ENCODE measurements around the gene PROM1. TPM values are rescaled to one million over a fixed set of nuclear protein-coding genes. Genes with fewer than 3 reads are reported as not detected.

The PROM1 gene
- total and polyA plus RNA-seq, 3 donors from 2014 or later = 24.5 to 32.9 (median 25.4) TPM

DNA sequence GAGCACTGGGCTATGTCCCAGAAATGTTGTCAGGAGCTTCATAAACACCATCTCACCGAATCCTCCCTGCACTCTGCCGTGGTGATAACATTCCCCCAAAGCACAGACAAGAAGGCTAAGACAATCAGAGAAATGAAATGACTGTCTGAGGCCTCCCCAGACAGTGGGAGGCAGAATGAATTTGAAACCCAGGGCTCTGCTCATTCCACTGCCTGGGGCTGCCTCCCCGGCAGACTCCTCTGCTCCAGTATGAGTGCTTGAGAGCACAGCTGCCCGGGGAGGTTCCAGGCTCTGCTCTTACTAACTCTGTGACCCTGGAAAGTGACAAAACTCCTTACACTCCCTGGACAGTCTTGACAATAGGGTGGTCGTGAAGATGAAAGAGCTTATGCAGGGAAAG, 154.9 kb downstream of the PROM1 start:
- Histone ChIP-seq H3K27ac (no peak overlapping the region), H3K4me1 (no peaks in the 10 kb centered on the region), H3K36me3 (ENCODE audit: low read depth, missing control alignments) (no peaks in the 10 kb centered on the region), H3K4me3 (no peak overlapping the region), H3K9me3 (no peaks in the 10 kb centered on the region), H3K27me3 (no peaks in the 10 kb centered on the region)
- TF ChIP-seq, protein P1, sequence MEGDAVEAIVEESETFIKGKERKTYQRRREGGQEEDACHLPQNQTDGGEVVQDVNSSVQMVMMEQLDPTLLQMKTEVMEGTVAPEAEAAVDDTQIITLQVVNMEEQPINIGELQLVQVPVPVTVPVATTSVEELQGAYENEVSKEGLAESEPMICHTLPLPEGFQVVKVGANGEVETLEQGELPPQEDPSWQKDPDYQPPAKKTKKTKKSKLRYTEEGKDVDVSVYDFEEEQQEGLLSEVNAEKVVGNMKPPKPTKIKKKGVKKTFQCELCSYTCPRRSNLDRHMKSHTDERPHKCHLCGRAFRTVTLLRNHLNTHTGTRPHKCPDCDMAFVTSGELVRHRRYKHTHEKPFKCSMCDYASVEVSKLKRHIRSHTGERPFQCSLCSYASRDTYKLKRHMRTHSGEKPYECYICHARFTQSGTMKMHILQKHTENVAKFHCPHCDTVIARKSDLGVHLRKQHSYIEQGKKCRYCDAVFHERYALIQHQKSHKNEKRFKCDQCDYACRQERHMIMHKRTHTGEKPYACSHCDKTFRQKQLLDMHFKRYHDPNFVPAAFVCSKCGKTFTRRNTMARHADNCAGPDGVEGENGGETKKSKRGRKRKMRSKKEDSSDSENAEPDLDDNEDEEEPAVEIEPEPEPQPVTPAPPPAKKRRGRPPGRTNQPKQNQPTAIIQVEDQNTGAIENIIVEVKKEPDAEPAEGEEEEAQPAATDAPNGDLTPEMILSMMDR (IDR thresholded peaks at IDR 0.05) = no peak
- no peak for TF ChIP-seq POLR2A (IDR thresholded peaks at IDR 0.05)
- DNase-seq = no peak
- intact Hi-C loops (cut with DNase I; ENCODE audit: low total_unique reads) = no loop called here
- WGBS, 2 donors = 57 to 73% methylated on average over 5 of the region's 5 CpGs

DNA sequence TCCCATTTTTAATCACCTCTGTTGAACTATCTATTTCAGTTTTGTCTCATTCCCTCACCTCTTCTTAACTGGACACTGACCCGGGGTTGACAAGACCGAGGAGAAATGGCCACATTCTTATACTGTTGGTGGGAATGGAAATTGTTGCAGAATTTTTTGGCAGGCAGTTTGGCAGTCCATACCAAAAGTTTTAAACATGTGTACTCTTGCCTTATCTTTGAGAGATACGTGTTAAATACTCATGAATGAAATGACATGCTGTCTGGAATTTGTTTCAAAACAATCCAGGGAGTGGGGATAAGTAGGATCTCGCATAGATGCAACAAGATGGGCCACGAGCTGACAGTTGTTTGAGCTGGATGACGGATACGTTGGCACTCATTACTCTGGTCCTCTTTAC, 157.3 kb downstream of the PROM1 start:
- intact Hi-C loops (cut with DNase I; ENCODE audit: low total_unique reads) = no loop called here
- no peaks in the 10 kb centered on the region for H3K9me3 ChIP-seq
- H3K36me3 ChIP-seq (ENCODE audit: low read depth, missing control alignments) = no peaks in the 10 kb centered on the region
- WGBS, 2 donors = 59 to 63% methylated on average over 7 of the region's 7 CpGs
- no peak overlapping the region for H3K27ac ChIP-seq
- no peaks in the 10 kb centered on the region for H3K27me3 ChIP-seq
- TF ChIP-seq, protein P1 (IDR thresholded peaks at IDR 0.05) = no peak
- no peak for TF ChIP-seq POLR2A (IDR thresholded peaks at IDR 0.05)
- no peaks in the 10 kb centered on the region for H3K4me1 ChIP-seq
- DNase-seq = no peak
- H3K4me3 ChIP-seq = no peak overlapping the region

DNA sequence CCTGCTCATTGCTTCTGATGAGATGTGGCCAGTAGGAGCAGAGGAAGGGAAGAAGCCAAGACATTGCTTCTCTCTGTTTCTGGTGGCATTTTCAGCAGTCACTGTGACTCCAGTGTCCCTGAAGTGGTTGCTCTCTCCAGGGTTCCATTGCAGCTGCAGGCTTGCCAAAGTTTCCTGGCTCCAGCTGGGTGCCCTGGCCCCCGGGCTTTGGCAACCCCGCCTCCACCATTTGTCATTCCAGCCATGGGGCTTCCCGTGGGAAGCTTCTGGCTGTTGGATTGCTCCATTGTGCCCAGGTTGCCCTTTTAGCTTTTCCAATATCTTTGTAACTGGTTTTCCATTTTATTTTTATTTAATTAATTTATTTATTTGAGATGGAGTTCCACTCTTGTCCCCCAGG, 158.0 kb downstream of the PROM1 start:
- no peaks in the 10 kb centered on the region for H3K36me3 ChIP-seq (ENCODE audit: low read depth, missing control alignments)
- H3K9me3 ChIP-seq = no peaks in the 10 kb centered on the region
- H3K27ac ChIP-seq = no peak overlapping the region
- intact Hi-C loops (cut with DNase I; ENCODE audit: low total_unique reads) = no loop called here
- DNase-seq = no peak
- H3K4me3 ChIP-seq = no peak overlapping the region
- no peaks in the 10 kb centered on the region for H3K27me3 ChIP-seq
- TF ChIP-seq, protein P1 (IDR thresholded peaks at IDR 0.05) = no peak
- no peak for TF ChIP-seq POLR2A (IDR thresholded peaks at IDR 0.05)
- 85 to 87% methylated on average over 3 of the region's 3 CpGs for WGBS, 2 donors
- H3K4me1 ChIP-seq = no peaks in the 10 kb centered on the region

DNA sequence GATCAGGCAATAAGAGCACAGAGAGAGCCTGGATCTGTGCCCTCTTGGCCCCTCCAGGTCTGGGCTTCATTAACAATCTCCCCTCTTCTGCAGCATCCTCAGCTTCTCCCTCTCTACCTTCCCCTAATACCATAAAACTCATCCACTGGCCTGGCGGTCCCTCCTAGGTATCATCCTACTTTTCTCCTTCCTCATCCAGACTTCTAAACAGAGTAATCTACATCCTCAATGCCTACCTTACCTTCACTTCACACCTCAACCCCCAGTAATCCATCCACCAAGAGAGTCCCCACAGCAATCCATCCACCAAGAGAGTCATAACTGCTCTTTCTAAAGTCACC, 162.3 kb downstream of the PROM1 start:
- H3K4me3 ChIP-seq = no peak overlapping the region
- H3K36me3 ChIP-seq (ENCODE audit: low read depth, missing control alignments) = no peaks in the 10 kb centered on the region
- DNase-seq = no peak
- no peaks in the 10 kb centered on the region for H3K9me3 ChIP-seq
- H3K27ac ChIP-seq = no peak overlapping the region
- H3K4me1 ChIP-seq = no peaks in the 10 kb centered on the region
- intact Hi-C loops (cut with DNase I; ENCODE audit: low total_unique reads) = no loop called here
- WGBS, 2 donors = 84 to 86% methylated on average over 1 of the region's 1 CpG
- TF ChIP-seq, protein P1 (IDR thresholded peaks at IDR 0.05) = no peak
- TF ChIP-seq POLR2A (IDR thresholded peaks at IDR 0.05) = no peak
- no peaks in the 10 kb centered on the region for H3K27me3 ChIP-seq

DNA sequence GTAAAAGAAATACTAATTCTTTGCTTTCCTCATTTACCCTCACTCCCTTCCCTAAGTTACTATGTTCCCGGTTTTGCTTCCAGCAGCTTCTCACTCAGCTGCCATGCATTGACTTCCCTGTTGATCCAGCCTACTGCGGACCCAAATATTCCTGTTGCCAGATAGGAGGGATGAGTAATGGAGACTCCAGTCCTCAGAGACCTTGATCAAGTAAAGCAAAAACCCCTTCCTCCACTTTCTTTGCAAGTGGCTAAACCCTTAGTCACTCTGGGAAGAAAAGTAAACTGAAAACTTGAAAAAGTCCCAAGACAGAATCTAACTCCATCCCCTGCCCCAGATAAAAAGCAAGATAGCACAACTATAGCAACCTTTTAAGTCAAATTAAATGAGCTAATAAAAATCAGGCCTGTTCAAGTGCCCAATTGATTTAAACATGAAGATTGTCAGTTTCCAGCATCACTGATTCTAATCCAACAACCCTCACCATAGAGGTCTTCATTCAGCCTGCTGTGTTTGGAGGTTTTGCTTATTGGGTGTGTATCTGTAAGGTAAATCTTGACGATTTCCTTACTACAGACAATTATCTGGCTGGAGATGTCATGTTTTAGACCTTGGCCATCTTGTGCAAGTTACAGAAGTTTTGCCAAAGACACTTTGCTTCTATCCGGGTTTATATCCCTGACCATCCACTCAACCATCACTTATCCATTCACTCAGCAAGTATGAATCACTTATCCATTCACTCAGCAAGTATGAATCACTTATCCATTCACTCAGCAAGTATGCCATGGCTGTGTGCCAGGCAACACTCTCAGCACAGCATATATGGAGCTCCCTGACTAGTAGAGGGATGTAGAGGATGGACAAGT, 162.9 kb downstream of the PROM1 start:
- H3K27ac ChIP-seq = no peak overlapping the region
- H3K4me1 ChIP-seq = no peaks in the 10 kb centered on the region
- 61 to 73% methylated on average over 4 of the region's 4 CpGs for WGBS, 2 donors
- H3K9me3 ChIP-seq = no peaks in the 10 kb centered on the region
- no peak for DNase-seq
- no peaks in the 10 kb centered on the region for H3K36me3 ChIP-seq (ENCODE audit: low read depth, missing control alignments)
- H3K4me3 ChIP-seq = no peak overlapping the region
- intact Hi-C loops (cut with DNase I; ENCODE audit: low total_unique reads) = no loop called here
- H3K27me3 ChIP-seq = no peaks in the 10 kb centered on the region
- no peak for TF ChIP-seq POLR2A (IDR thresholded peaks at IDR 0.05)
- TF ChIP-seq, protein P1 (IDR thresholded peaks at IDR 0.05) = no peak
